GM21423 (cell line): ENCODE results near the gene PALLD.
A peak's percentile ranks its signal among the peaks of the same experiment; 100 is the strongest.
"Not testable (repeated sequence)": the region's sequence is repeated elsewhere in the genome, so short reads cannot be mapped to it uniquely, and the experiment has no call there.

ENCODE experiments used
- ATAC-seq: cut with Tn5 transposase; IDR thresholded peaks from one replicate; pipeline ENCODE4 v1.9.1; 2021; ENCODE audit warnings: mild to moderate bottlenecking, moderate library complexity; ENCODE audit not compliant: unreplicated experiment

Gene PALLD

DNA sequence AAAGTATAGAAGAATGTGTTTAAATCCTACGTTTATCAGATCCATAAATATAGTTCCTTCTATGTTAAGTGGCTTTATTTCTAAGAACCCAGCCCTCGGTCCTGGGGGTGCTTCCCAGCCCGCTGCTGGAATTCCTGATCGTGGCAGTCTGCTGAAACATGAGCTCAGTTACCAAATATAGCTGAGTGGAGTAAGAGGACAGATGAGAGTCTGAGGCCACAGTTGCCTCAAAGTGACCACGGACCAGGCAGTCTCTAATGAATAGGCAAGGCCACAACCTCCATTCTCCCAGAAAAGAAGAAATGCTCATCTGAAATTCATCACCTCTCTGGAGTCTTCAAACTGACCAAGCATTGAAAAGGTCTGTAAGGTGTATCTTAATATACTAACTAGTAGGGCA is at the start of gene PALLD:
Gene PALLD, plus strand, starts transcription at position 219 of the 400 bp plus-strand sequence.
- no peak for ATAC-seq

- not testable (repeated sequence) for ATAC-seq
Measured at GRCh38 chr4:168449063-168449462, 47.8 kb upstream of the PALLD start.

DNA sequence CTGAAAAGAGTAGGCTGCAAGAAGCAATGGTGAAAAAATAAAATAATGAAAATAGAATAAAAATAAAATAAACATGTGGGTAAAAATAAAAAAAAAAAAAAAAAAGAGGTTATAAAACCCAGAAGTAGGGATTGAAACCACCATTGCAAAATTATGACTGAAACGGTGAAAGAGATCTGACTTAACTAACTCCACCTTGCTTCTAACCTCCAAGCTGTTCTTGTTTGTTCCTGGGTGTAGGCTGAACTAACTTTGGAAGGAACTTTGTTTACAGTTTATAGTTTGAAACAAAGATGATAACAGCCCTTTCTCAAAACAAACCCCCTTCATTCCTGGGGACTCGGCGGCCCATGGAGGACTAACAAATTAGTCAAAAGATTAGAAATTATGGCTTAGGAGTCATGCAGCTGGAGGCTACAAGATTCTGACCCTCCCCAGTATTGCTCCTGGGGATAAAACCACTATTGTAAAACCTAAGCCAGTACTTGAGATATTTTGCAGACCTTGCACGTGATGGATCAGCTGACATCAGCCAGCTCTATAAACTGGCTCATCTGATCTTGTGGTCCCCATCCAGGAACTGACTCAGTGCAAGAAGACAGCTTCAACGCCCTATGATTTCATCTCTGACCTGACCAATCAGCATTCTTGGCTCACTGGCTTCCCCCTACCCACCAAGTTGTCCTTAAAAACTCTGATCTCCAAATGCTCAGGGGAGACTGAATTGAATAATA is 47.0 kb upstream of the PALLD start:
- no peak for ATAC-seq

DNA sequence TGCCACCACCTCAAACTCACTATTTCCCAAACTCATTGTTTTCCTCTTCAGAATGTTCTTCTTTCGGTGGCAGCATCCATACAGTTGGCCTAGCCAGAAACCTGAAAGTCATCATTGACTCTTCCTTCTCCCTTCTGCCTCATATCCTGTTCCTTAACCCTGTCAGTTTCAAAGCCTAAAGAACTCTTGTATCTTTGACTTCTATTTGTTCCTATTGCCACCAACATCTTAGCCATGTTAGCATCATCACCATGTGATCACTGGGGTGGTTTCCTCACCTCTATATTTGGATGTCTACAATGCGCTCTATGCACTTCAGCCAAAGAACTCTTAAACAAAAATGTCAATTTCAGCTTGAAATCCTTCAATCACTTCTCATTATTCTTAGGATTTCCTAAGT is 45.5 kb upstream of the PALLD start:
- peak; percentile 20 for ATAC-seq

- ATAC-seq: peak; percentile 94
Measured at GRCh38 chr4:168451744-168452390, 45.0 kb upstream of the PALLD start.

DNA sequence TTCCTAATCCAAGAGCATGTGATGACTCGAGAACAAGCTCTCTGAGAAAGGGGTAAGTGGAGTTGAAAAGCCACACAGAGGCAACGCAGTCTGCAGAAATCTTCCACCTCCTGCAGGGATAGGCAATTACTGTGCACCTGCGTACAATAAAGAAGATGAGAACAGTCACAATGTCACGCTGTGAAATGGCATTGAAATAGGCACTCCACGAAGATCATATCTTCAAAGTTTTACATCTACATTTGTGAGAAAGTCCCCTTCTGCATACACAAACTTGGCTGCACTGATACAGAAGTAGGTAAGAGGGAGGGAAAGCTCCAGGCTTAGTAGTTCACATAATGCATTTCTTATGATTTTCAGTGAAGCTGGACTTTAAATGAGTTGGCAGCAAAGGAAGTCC is 43.7 kb upstream of the PALLD start:
- no peak for ATAC-seq

DNA sequence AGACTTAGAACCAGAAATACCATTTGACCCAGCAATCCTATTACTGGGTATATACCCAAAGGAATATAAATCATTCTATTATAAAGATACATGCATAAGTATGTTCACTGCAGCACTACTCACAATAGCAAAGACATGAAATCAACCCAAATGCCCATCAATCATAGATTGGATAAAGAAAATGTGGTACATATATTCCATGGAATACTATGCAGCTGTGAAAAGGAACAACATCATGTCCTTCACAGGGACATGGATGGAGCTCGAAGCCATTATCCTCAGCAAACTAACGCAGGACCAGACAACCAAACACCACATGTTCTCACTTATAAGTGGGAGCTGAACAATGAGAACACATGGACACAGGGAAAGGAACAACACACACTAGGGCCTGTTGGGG is 38.6 kb upstream of the PALLD start:
- ATAC-seq: not testable (repeated sequence)

GRCh38 chr4:168461821-168462220 is 35.0 kb upstream of the PALLD start:
- no peak for ATAC-seq

DNA sequence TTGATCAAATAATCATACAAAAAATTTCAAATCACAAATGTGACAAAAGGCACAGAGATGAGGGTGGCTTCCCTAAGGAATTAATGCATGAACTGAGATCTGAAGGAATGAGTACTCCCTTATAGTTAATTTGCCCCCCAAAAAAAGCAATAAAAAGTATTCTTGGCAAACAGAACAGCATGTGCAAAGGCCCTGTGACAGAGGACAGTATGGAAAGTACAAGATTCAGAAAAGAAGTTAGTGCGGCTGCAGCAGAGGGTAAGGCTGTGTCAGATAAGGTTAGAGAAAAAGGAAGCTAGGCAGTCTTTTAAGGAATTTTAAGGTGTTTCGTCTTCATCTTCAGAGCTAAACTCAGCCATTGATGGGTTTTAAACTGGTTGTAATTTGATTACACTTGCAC is 23.9 kb upstream of the PALLD start:
- ATAC-seq: no peak

DNA sequence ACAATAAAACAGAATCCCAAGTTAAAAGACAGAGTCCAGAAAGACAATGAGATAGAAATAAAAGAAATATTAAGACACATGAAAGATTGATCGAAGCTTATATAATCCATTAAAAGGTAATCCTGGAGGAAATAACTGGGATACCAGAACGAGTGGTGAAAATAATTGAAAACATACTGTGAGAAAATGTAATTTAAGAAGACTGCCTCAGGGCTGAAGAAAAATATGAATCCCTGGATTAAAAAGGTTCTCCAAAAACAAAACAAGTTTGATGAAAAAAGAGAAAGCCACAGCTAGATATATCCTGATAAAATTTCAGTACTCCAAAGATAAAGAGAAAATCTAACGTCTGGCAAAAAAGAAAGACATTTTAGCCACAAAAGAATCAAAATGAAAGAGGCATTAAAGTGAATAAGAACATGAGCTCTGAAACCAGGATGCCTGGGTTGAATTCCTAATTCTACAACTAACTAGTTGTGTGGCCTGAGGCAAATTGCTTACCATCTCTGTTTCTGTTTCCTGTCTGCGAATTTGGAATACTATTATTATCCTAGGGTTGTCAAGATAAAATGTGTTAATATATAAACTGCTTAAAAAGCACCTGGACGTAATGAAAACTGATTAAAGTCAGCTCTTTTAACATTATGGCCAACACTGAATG is 22.1 kb upstream of the PALLD start:
- no peak for ATAC-seq

GRCh38 chr4:168475745-168476144 is 21.1 kb upstream of the PALLD start:
- no peak for ATAC-seq

DNA sequence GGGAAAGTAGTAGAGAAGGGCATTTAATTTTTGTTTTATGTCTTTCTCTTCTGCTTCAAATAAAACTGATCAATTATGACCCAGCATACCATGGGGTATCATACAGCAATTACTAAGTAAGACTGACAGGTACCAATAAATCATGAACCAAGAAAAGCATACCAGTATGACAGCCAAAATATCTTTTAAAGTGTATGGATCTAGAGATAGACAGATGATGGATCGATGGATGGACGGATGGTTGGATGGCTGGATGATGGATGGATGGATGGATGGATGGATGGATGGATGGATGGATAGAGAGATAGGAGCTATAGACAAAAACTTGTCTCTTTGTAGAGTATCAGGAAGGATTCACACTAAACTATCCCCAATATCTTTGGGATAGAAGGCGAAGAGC is 18.0 kb upstream of the PALLD start:
- no peak for ATAC-seq

DNA sequence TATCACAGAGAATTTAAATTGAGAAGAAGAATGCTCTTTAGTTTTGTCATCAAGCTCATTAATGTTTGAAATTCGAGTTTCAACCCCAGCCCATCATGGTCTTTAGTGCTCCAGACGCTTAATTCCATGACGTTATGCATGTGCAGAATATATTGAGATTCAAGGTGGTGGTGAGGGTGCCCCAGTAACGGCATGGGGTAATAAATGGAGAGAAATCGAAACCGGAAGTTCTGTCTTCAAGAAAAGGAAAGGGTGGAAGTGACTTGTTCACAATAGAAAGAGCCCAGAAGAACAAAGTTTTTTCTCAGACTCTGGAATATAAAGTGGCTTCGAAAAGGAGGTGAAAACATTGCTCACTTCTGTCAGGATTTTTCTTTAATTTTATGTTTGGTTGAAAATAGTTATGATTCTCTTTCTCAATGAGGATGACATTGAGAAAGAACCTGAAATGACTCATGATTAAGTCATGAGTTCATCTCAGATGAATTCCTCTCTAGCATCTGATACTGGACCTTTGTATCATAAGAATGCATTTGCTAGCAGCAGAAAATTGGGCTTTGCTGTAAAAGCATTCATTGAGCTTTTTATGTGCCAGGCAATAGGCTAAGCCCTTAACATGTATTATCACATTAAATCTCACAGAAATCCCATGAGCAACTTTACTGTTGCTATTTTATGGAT is 15.8 kb upstream of the PALLD start:
- peak; percentile 33 for ATAC-seq

DNA sequence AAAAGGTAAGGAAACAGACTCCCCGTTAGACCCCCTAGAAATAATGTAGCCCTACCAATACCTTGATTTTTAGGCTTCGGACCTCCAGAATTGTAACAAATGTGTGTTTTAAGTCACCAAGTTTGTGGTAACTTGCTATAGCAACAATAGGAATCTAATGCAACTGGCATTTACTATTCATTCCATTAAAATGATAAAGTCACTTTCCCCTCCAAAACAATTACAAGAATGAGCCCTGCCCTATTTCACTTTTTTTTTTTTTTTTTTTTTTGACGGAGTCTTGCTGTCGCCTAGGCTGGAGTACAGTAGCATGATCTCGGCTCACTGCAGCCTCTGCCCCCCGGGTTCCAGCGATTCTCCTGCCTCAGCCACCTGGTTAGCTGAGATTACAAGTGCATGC is 13.0 kb upstream of the PALLD start:
- no peak for ATAC-seq

- no peak for ATAC-seq
Measured at GRCh38 chr4:168484626-168485025, 12.2 kb upstream of the PALLD start.

GRCh38 chr4:168485156-168485910 is 11.5 kb upstream of the PALLD start:
- no peak for ATAC-seq

DNA sequence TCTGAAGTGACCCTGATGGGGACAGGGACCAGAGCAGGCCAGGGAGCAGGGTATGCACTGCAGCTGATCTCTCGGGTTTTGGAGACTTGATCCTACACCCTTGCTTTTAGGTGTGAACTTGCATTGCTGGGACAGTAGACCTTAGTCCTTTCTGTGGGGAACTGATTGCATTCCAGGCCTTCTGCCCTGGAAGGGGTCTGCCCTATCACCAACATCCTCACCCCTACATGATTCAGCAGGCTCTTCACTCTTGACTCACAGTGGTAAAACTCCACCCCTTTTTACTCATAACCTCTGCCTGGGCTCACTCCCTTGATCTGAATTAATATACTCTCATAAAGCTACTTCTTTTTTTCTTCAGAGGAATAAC is 10.0 kb upstream of the PALLD start:
- ATAC-seq: no peak

DNA sequence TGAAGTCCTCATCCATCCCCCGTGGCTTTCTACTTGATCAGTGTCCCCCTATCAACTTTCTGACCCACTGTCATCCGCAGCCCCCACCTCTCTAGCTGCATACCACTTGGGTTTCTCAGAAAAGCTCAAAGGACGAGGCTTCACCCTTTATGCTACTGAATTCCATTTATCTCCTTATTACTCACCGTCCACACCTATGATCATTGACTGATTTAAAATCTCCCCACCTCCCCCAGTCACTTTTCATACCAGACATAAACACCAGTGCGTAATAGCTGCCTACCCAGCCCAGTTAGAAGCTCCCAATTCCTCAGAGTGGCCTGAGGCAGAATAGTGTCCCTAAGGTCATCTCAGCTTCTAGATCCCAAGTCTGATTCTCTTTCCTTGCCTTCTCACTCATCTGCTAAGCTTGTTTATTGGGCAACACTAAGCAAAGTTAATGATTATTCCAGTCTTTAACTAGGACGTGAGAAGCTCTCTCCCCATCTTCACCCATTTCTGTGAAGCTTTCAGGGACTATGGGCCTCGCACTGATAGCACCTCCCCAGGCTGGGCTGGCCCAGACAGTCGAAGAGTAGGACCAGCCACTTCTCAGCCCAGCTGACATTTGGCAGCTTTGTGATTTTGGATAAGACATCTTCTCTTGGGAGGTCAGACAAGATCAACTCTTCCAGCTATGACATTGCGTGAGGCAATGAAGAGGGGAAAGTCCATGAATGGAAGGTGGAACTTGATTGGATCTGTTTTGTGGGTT is 9.4 kb upstream of the PALLD start:
- ATAC-seq: no peak

- no peak for ATAC-seq
Measured at GRCh38 chr4:168488869-168489274, 8.0 kb upstream of the PALLD start.

- ATAC-seq: no peak
Measured at GRCh38 chr4:168489616-168490015, 7.2 kb upstream of the PALLD start.
